ENCODE measurements around the gene GPC3.

DNA sequence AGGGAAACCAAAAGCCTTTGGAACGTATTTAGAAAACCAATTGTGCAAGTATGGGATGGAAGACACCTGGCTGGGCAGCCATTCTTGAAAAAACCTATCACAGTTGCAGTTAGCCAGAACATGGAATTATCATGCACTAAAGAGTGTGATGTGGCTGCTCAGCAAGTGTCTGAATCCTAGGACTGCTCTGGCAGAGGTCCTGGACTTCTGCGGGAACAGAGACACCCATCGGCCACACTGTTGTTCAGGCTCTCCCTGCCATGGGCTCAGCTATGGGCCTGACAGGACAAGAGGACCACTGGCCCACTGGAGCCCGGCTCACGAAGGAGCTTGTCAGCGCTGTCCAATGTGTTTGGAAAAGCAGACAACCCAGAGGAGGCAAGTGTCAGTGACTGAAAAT is 454.4 kb downstream of the GPC3 start:
- TF ChIP-seq, protein P1, sequence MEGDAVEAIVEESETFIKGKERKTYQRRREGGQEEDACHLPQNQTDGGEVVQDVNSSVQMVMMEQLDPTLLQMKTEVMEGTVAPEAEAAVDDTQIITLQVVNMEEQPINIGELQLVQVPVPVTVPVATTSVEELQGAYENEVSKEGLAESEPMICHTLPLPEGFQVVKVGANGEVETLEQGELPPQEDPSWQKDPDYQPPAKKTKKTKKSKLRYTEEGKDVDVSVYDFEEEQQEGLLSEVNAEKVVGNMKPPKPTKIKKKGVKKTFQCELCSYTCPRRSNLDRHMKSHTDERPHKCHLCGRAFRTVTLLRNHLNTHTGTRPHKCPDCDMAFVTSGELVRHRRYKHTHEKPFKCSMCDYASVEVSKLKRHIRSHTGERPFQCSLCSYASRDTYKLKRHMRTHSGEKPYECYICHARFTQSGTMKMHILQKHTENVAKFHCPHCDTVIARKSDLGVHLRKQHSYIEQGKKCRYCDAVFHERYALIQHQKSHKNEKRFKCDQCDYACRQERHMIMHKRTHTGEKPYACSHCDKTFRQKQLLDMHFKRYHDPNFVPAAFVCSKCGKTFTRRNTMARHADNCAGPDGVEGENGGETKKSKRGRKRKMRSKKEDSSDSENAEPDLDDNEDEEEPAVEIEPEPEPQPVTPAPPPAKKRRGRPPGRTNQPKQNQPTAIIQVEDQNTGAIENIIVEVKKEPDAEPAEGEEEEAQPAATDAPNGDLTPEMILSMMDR (IDR thresholded peaks at IDR 0.05): no peak
- no peak for TF ChIP-seq EZH2phosphoT487 (IDR thresholded peaks at IDR 0.05)
